Measurements from ENCODE around the gene CALD1.

The CALD1 gene

GRCh38 chr7:134888141-134888740, 108.8 kb downstream of the CALD1 start:
- no peaks in the 10 kb centered on the region for H3K9me3 ChIP-seq (ENCODE audit: low read length)
- no peaks in the 10 kb centered on the region for H3K36me3 ChIP-seq (ENCODE audit: insufficient read depth, low read length)
- H2AFZ ChIP-seq (ENCODE audit: low read length) = no peak overlapping the region
- H3K27ac ChIP-seq (ENCODE audit: low read depth, low read length, poor library complexity, severe bottlenecking) = no peak overlapping the region
- H3K4me3 ChIP-seq (ENCODE audit: low read depth, low read length, poor library complexity, severe bottlenecking) = no peak overlapping the region
- H3F3A ChIP-seq (ENCODE audit: insufficient read depth, low read length) = no peaks in the 10 kb centered on the region
- no peaks in the 10 kb centered on the region for H3K9me2 ChIP-seq (ENCODE audit: low read depth, low read length)
- no peaks in the 10 kb centered on the region for H3K4me1 ChIP-seq (ENCODE audit: insufficient read depth, low read length, severe bottlenecking)
- no peak overlapping the region for H3K4me2 ChIP-seq (ENCODE audit: low read length)
- H4K20me1 ChIP-seq (ENCODE audit: insufficient read depth, low read length) = no peaks in the 10 kb centered on the region
- no peak overlapping the region for H3K9ac ChIP-seq (ENCODE audit: low read length)
- no peaks in the 10 kb centered on the region for H3K27me3 ChIP-seq (ENCODE audit: insufficient read depth, low read length)
- TF ChIP-seq EZH2 (IDR thresholded peaks at IDR 0.05; ENCODE audit: borderline replicate concordance, low read length) (no peak), CTCF (IDR thresholded peaks at IDR 0.05; ENCODE audit: low read length) (no peak)
- no peaks in the 10 kb centered on the region for H3K79me2 ChIP-seq (ENCODE audit: insufficient read depth, low read length)

- Histone ChIP-seq H3F3A (ENCODE audit: insufficient read depth, low read length) (peaks cover 3% of the 10 kb centered on the region; the same call in 1 of the 2 replicates), H3K36me3 (ENCODE audit: insufficient read depth, low read length) (no peaks in the 10 kb centered on the region), H4K20me1 (ENCODE audit: insufficient read depth, low read length) (no peaks in the 10 kb centered on the region), H3K4me3 (ENCODE audit: low read depth, low read length, poor library complexity, severe bottlenecking) (no peak overlapping the region), H3K9ac (ENCODE audit: low read length) (no peak overlapping the region), H2AFZ (ENCODE audit: low read length) (no peak overlapping the region), H3K27ac (ENCODE audit: low read depth, low read length, poor library complexity, severe bottlenecking) (no peak overlapping the region), H3K9me2 (ENCODE audit: low read depth, low read length) (no peaks in the 10 kb centered on the region), H3K4me1 (ENCODE audit: insufficient read depth, low read length, severe bottlenecking) (no peaks in the 10 kb centered on the region), H3K79me2 (ENCODE audit: insufficient read depth, low read length) (no peaks in the 10 kb centered on the region), H3K9me3 (ENCODE audit: low read length) (no peaks in the 10 kb centered on the region), H3K4me2 (ENCODE audit: low read length) (no peak overlapping the region), H3K27me3 (ENCODE audit: insufficient read depth, low read length) (peaks cover under 1% of the 10 kb centered on the region; the same call in 1 of the 2 replicates)
- TF ChIP-seq CTCF (IDR thresholded peaks at IDR 0.05; ENCODE audit: low read length) = no peak
- no peak for TF ChIP-seq EZH2 (IDR thresholded peaks at IDR 0.05; ENCODE audit: borderline replicate concordance, low read length)
These were observed 111.1 kb downstream of the CALD1 start for GRCh38 chr7:134890246-134891240.

- no peak overlapping the region for H3K9ac ChIP-seq (ENCODE audit: low read length)
- peaks cover 4% of the 10 kb centered on the region; the same call in 1 of the 2 replicates for H3K27me3 ChIP-seq (ENCODE audit: insufficient read depth, low read length)
- H2AFZ ChIP-seq (ENCODE audit: low read length) = no peak overlapping the region
- H3K9me3 ChIP-seq (ENCODE audit: low read length) = peaks cover 3% of the 10 kb centered on the region; the same call in 1 of the 2 replicates
- no peaks in the 10 kb centered on the region; the same call in 1 of the 2 replicates for H3K36me3 ChIP-seq (ENCODE audit: insufficient read depth, low read length)
- H3K4me1 ChIP-seq (ENCODE audit: insufficient read depth, low read length, severe bottlenecking) = no peaks in the 10 kb centered on the region
- H3K9me2 ChIP-seq (ENCODE audit: low read depth, low read length) = no peaks in the 10 kb centered on the region
- H3K27ac ChIP-seq (ENCODE audit: low read depth, low read length, poor library complexity, severe bottlenecking) = no peak overlapping the region
- TF ChIP-seq EZH2 (IDR thresholded peaks at IDR 0.05; ENCODE audit: borderline replicate concordance, low read length) (no peak), CTCF (IDR thresholded peaks at IDR 0.05; ENCODE audit: low read length) (no peak)
- no peak overlapping the region for H3K4me2 ChIP-seq (ENCODE audit: low read length)
- no peak overlapping the region for H3K4me3 ChIP-seq (ENCODE audit: low read depth, low read length, poor library complexity, severe bottlenecking)
- H3K79me2 ChIP-seq (ENCODE audit: insufficient read depth, low read length) = no peaks in the 10 kb centered on the region
- peaks cover 3% of the 10 kb centered on the region; the same call in 1 of the 2 replicates for H3F3A ChIP-seq (ENCODE audit: insufficient read depth, low read length)
- no peaks in the 10 kb centered on the region for H4K20me1 ChIP-seq (ENCODE audit: insufficient read depth, low read length)
These were observed 111.8 kb downstream of the CALD1 start for GRCh38 chr7:134891262-134891695.

Measured in OCI-LY1 (cell line).